C4-2B (cell line): ENCODE measurements around the gene PRM1.

ENCODE experiments used
- ZFX ChIP-seq: fragments of 450-650 bp; IDR thresholded peaks from 2 replicates; pipeline ENCODE4 v1.6.1; 2017
- TF ChIP-seq, protein P1 (sequence below): fragments of 450-650 bp; conservative IDR thresholded peaks from 2 replicates; pipeline ENCODE4 v1.5.1; 2017; ENCODE audit warnings: mild to moderate bottlenecking

DNA sequence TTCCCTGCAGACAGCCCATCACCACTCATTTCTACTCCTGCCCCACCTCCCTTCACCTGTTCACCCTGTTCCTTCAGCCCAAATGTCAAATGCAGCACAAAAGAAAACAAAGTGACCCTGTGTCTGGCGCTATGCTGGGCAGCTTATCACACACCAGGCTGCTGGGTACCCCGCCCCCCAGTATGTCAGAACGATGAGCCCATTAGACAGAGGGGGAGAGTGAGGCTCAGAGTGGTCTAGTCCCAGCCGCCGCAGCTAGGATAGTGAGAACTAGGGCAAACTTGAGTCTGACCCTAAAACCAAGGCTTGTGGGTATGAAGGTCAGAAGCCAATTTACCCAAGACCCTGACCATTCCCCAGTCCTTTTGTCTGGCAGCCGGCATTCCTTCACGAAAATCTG, 16.0 kb downstream of the PRM1 start:
- TF ChIP-seq, protein P1, sequence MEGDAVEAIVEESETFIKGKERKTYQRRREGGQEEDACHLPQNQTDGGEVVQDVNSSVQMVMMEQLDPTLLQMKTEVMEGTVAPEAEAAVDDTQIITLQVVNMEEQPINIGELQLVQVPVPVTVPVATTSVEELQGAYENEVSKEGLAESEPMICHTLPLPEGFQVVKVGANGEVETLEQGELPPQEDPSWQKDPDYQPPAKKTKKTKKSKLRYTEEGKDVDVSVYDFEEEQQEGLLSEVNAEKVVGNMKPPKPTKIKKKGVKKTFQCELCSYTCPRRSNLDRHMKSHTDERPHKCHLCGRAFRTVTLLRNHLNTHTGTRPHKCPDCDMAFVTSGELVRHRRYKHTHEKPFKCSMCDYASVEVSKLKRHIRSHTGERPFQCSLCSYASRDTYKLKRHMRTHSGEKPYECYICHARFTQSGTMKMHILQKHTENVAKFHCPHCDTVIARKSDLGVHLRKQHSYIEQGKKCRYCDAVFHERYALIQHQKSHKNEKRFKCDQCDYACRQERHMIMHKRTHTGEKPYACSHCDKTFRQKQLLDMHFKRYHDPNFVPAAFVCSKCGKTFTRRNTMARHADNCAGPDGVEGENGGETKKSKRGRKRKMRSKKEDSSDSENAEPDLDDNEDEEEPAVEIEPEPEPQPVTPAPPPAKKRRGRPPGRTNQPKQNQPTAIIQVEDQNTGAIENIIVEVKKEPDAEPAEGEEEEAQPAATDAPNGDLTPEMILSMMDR = no peak
- TF ChIP-seq ZFX = no peak
